OCI-LY3 (cell line): ENCODE results near the gene POU5F2.

Experiments
- CTCF ChIP-seq: fragments of 200-600, 300-600 bp; sonication (generic); IDR thresholded peaks from 2 replicates; pipeline ENCODE4 v1.5.1; 2014; ENCODE audit warnings: antibody characterized with exemption, low read length, low read depth
- EZH2phosphoT487 ChIP-seq: fragments of 200-600 bp; shearing (Covaris generic); IDR thresholded peaks from 2 replicates; pipeline ENCODE4 v1.6.1; 2018; ENCODE audit warnings: antibody characterized with exemption, mixed run types, low read depth

- no peak for TF ChIP-seq CTCF
- TF ChIP-seq EZH2phosphoT487, result no peak
Measured at GRCh38 chr5:93785475-93785874, 44.1 kb upstream of the POU5F2 start.
